CD4-positive, alpha-beta T cell treated with Interleukin-17A for 4 hours (primary cell): ENCODE results near the gene HDAC2.
"Not testable (repeated sequence)": the region's sequence is repeated elsewhere in the genome, so short reads cannot be mapped to it uniquely, and the experiment has no call there.

Source experiments
- DNase-seq: peaks from one replicate; pipeline ENCODE4 v3.0.0-alpha.2; 2020; ENCODE audit warnings: mixed read lengths

HDAC2 gene

GRCh38 chr6:113970805-113971676 lies at the start of gene HDAC2:
Gene HDAC2, minus strand, starts transcription at chr6:113971148. Its CDS starts 240 bp downstream, at chr6:113970908.
- DNase-seq: peak; percentile 91

DNA sequence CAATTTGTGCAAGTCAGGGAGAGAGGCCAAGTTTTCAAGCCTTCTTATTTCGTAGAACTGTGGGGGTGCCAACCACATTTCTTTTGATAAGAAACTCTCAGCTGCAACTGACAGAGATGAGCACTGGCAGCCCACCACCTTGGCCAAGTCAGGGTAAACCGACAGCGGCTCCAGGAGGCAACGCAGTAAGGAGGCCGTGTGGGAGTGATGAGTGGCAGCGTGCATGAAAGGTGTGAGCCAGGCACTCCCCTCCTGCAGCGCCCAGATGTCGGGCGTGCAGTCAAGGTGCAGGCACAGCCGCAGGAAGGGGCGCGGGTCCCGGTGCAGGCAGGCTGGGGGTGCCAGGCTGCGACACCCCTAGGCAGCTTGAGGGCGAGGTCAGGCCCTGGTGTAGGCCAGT lies 49.2 kb upstream of the HDAC2 start:
- no peak for DNase-seq

GRCh38 chr6:114017146-114017545 lies 46.2 kb upstream of the HDAC2 start:
- not testable (repeated sequence) for DNase-seq

DNA sequence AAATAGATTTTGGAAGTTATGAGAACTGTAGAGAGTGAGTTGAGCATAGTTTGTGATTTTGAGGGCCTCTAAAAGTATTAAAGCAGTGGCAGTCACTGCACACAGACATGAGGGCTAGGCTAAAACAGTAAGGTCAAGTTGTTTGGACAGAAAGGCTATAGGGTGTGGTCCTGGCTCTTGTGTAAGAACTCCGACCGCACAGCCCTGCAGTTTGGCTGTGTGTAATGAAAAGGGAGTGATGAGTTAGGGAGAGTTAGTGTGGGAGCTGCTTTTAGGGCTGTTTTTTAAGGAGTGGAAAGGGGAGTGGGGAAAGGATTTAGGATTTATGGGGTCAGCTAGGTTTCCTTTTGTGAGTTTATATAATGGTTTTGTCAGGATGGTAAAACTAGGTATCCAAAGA lies 43.2 kb upstream of the HDAC2 start:
- not testable (repeated sequence) for DNase-seq

DNA sequence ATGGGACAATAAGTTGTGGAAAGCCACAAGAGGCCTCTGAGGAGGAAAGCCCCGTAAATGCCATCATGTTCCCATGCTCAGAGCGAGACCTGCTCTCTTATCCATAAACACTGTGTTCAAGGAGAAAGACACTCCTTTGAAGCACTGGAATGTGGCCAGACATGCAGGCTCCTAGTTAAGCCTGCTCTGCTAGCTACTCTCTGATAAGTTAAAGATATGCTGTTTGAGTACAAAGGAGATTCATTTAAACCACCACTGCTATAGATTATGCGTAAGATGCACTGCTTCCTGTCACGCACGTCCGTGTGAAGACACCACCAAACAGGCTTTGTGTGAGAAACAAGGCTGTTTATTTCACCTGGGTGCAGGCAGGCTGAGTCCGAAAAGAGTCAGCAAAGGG lies 40.5 kb upstream of the HDAC2 start:
- DNase-seq: peak; percentile 16

DNA sequence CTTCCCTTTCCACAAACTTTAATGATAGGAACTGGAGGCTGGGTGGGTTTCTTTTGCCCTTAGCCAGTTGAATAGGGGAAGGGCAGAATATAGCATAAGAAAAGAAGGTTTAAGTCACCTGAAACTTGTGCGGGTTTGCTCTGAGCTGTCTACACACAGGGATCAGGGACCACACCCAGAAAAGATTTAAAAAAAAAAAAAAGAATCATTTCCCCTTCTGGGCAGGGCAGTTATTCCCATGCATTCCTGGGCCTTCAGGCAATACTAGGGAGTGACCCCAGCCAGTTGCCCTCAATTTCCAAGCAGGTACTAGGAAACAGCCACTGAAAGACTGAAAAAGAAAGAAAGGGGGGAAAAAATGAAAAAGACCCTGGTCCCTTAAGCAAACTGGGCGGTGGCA lies 39.6 kb upstream of the HDAC2 start:
- no peak for DNase-seq

GRCh38 chr6:114009192-114009591 lies 38.2 kb upstream of the HDAC2 start:
- no peak for DNase-seq

GRCh38 chr6:114008331-114008730 lies 37.4 kb upstream of the HDAC2 start:
- no peak for DNase-seq

GRCh38 chr6:114007516-114007915 lies 36.6 kb upstream of the HDAC2 start:
- DNase-seq: peak; percentile 20

GRCh38 chr6:114001354-114001753 lies 30.4 kb upstream of the HDAC2 start:
- no peak for DNase-seq

DNA sequence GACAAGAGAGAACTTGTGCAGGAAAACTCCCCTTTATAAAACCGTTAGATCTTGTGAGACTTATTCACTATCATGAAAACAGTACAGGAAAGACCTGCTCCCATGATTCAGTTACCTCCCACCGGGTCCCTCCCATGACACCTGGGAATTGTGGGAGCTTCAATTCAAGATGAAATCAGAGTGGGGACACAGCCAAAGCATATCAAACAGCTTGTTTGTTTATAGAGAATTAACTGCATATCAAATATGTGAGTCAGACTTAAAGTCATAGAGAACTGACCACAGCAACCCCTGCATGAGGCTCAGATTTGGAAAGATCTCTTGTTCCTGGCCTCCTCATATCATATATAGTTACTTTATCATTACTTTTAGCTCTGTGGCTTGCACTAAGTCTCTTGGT lies 29.1 kb upstream of the HDAC2 start:
- no peak for DNase-seq

DNA sequence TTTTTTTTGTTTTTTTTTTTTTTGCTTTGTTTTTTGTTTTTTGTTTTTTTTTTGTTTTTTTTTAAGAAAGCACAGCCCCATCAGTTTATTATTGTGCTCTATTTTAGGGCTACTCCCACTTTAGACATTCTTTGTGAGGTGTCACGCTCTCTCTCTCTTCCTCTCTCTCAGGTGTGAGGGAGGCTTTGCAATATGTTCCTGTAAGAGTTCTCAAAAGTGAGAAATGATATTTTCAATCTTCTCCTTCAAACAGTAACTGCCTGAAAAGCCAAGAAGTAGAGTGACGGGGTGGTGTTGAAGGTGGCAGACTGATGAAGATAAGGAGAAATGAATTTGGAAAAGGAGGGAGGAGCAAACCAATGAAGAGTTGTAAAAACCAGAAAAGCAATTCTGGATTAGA lies 28.3 kb upstream of the HDAC2 start:
- no peak for DNase-seq

DNA sequence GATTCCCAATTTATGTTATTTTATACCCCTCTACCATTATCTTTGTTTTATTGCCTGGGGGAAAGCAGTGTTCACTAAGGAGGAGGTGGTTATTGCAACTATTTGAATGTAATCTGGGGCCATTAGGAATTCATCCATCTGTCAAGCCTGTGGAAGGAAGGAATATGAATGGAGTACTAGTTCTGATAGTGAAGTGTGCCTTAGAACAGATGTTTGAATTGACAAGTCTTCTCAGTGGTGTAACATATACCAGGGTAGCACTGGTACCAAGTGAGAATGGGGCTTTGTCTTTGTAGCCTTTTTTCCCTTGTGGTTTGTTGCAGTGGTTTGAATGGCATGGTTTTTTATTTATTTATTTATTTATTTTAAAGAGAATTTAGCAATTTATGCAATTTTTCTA lies 27.9 kb upstream of the HDAC2 start:
- no peak for DNase-seq

DNA sequence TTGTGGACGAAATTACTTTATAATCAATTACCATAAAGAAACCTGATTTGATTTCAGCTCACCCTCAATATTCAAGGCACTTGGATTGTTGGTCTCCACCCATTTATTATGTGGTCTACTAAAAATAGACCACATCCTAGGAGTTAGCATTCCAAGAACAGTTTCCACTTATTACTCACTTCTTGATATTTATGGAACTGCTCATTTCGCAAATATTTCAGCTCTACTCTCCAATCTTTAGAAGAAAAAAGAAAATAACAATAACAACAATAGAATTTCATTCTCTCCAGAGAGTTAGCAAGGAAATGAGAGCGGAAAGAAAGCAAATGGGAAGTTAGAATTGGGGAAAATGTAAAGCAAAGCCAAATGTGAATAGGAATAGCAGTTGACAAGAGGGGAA lies 26.2 kb upstream of the HDAC2 start:
- DNase-seq: no peak

DNA sequence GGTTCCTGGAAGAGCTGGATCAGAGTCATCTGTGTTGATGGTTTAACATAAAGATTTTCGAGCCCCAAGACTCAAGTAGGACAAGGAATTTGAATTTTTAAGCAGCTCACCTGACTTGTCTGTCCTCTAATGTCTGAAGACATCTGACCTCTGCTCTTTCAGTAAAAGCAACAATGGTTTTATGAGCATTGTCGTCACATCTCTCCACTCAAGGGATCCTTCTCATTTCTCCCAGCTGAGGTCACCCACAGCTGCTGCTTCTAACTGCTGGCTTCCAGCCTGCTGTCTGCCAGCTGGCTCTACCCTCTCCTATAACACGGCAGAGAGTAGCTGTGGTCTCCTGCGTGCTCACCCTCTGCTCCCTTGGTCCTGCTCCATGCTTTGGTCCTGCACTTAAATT lies 24.7 kb upstream of the HDAC2 start:
- no peak for DNase-seq

- DNase-seq: peak; percentile 39
Measured at GRCh38 chr6:113994934-113995342, 24.0 kb upstream of the HDAC2 start.

- no peak for DNase-seq
Measured at GRCh38 chr6:113989675-113990074, 18.7 kb upstream of the HDAC2 start.

DNA sequence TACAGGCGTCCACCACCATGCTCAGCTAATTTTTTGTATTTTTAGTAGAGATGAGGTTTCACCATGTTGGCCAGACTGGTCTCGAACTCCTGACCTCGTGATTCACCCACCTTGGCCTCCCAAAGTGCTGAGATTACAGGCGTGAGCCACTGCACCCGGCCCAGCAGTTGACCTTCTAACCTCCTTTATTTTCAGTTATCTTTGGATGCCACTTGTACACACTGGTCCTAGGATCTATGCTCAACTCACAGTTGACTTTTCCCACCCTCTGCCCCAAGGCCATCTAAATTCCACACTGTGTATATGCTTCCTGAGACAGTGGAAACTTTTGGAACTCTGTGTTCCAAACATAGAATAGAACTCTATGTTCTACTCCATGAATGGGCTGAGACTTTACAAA lies 11.7 kb upstream of the HDAC2 start:
- DNase-seq: not testable (repeated sequence)

GRCh38 chr6:113982055-113982550 lies 11.2 kb upstream of the HDAC2 start:
- no peak for DNase-seq

DNA sequence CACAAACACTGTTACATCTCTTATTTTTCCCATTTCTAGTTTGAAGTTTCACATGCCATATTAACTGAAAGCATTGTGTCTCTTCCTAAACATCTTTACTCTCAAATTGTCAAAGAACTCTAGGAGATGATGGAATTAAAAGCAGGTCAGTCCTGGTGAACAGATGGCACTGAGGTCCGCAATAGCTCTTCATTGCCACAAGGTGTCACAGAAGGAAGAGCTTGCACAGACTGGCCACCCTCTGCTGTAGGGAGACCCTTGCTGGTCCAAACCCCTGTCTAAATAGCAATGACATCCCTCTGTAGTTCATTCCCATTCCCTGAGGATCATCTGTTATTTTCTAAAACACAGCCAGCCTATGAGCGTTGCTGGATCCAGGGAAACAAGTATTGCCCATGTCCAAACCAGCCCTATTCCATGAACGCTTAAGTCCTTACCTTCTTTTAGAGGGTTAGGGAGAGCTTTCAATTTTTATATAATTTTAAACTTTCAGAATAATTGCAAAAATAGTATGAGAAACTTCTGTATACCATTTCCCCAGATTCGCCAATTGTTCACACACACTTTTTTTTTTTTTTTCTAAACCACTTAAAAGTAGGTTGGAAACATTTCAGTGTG lies 10.1 kb upstream of the HDAC2 start:
- peak; percentile 21 for DNase-seq

DNA sequence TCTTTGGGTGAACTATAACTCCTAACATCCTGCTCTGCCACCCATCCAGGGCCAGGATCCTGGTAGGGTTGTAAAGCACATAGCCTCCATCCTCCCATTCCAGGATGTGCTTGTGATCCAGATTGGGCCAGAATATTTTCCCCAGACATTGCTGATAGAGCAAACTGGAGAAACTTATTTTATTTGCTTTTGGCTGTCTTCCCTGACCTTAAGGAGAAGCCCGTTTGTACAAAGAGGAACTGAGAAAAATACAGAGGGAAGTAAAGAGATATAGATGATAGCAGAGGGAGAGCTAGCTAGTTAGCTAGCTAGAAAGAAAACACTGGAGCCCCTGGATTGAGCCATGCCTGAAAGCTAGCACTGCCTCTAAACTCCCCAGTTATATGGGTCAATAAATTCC lies 9.0 kb upstream of the HDAC2 start:
- no peak for DNase-seq

- DNase-seq: no peak
Measured at GRCh38 chr6:113978084-113978675, 7.2 kb upstream of the HDAC2 start.

DNA sequence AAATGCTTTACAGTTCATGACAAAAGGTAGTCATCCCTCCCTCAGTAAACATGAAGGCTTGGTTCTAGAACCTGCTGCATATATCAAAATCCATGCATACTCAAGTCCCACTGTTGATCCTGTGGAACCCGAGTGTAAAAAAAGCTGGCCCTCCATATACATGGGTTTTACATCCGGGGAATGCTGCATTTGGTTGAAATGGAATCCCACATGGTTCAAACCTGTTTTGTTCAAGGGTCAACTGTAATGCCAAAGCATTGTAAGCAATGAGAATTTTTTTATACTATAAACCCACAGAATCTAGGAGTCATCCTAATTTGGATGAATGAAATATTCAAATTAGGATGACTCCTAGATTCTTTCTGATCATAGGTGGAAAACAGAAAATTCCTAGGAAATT lies 5.9 kb upstream of the HDAC2 start:
- DNase-seq: no peak

- no peak for DNase-seq
Measured at GRCh38 chr6:113971741-113972140, 793 bp upstream of the HDAC2 start.
